Mononuclear cell (primary cell): ENCODE measurements around the gene STX18. TPM values are rescaled to one million over a fixed set of nuclear protein-coding genes. Genes with fewer than 3 reads are reported as not detected.
"Not testable (repeated sequence)": the region's sequence is repeated elsewhere in the genome, so short reads cannot be mapped to it uniquely, and the experiment has no call there.

Experiments
- H3K27me3 ChIP-seq: 2 replicates; pipeline ENCODE4 v1.6.0; 2011; ENCODE audit warnings: low read length, control low read depth; ENCODE audit not compliant: insufficient read depth
- H3K4me1 ChIP-seq: 2 replicates; pipeline ENCODE4 v1.5.1; 2011; ENCODE audit warnings: mild to moderate bottlenecking, low read length, control low read depth; ENCODE audit not compliant: insufficient read depth
- H3K4me3 ChIP-seq: 2 replicates; pipeline ENCODE4 v1.5.1; 2011; ENCODE audit warnings: mild to moderate bottlenecking, low read length, moderate library complexity
- H3K9me3 ChIP-seq: 2 replicates; pipeline ENCODE4 v1.5.1; 2011; ENCODE audit warnings: low read depth, mild to moderate bottlenecking, control low read depth, low read length
- total RNA-seq: library from RNA; depleted of rRNA; stranded (reverse); fragments of >200 nt; gene quantifications from one replicate; pipeline ENCODE4 v1.2.3, GENCODE V29; 2012

Gene STX18
- total RNA-seq, 1 donor = 22.0 TPM

GRCh38 chr4:4568806-4569427 lies 27.1 kb upstream of the STX18 start:
- H3K4me3 ChIP-seq = no peak overlapping the region
- H3K9me3 ChIP-seq = no peaks in the 10 kb centered on the region
- no peaks in the 10 kb centered on the region for H3K4me1 ChIP-seq
- H3K27me3 ChIP-seq = no peaks in the 10 kb centered on the region

DNA sequence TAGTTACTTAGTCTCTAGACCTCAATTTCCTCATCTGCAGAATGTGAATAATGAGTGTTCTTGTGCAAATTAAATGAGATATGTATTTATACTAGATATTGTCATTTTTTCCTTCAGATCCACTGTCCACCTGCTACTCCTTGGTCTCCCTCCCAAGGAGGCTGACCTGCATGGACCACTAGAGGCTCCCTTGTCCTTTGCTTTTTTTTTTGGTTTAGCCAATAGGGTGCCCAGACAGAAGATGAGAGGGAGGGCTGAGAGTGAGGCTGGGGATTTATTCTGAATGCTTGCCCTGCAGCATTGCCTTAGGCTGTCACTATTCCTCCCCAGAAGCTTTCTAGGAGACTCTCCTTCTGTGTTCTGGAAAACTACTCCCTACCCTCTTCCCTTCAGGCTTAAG lies 24.5 kb upstream of the STX18 start:
- not testable (repeated sequence) for H3K27me3 ChIP-seq, H3K4me3 ChIP-seq, H3K4me1 ChIP-seq, H3K9me3 ChIP-seq

- Histone ChIP-seq H3K27me3 (no peaks in the 10 kb centered on the region), H3K9me3 (no peaks in the 10 kb centered on the region), H3K4me3 (no peak overlapping the region), H3K4me1 (no peaks in the 10 kb centered on the region)
These were observed 22.7 kb upstream of the STX18 start for GRCh38 chr4:4564522-4564921.

DNA sequence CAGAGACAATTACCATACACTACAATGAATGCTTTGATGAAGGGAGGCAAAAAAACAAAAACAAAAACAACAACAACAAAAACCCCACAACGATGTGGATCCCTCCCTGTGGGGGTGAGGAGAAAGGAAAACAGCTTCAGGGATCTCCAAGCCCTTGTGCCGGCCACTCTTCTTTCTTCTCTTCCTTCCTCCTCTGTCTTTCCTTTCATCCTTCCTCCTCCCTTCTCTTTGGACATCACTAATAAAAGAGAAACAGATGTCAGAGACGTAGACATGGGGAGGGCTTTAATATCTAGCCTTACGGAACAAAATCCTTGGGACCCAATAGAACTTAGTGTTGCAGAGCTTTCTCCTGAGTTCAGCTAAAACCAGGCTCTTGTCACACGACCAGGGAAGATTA lies 18.8 kb upstream of the STX18 start:
- Histone ChIP-seq H3K27me3 (no peaks in the 10 kb centered on the region), H3K4me3 (no peak overlapping the region)

GRCh38 chr4:4560136-4560535 lies 18.3 kb upstream of the STX18 start:
- no peak overlapping the region for H3K4me3 ChIP-seq

More for the DNA sequence above, 18.8 kb upstream of the STX18 start:
- Histone ChIP-seq H3K4me1 (no peaks in the 10 kb centered on the region), H3K9me3 (no peaks in the 10 kb centered on the region)

DNA sequence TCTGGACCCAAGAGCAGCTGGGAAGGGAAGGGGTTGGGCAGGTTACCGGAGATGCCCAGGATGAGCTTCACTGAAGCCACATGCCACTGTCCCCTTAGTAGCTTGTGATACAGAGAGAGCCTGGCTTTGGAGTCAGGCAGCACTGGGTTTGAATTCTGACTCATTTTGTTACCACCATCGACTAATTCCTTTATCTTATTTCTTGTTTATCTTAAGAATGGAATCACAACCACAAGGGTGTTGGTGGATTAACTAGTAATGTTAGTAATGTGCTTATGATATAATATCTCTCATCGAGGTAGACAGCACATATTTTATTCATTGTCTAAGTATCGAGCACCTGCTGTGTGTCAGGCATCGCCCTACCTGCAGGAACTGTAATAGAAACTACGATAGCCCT lies 17.7 kb upstream of the STX18 start:
- H3K4me3 ChIP-seq = no peak overlapping the region
- H3K9me3 ChIP-seq = no peaks in the 10 kb centered on the region
- H3K27me3 ChIP-seq = no peaks in the 10 kb centered on the region
- no peaks in the 10 kb centered on the region for H3K4me1 ChIP-seq

More at GRCh38 chr4:4560136-4560535, 18.3 kb upstream of the STX18 start:
- no peaks in the 10 kb centered on the region for H3K9me3 ChIP-seq
- no peaks in the 10 kb centered on the region for H3K4me1 ChIP-seq
- H3K27me3 ChIP-seq = no peaks in the 10 kb centered on the region

DNA sequence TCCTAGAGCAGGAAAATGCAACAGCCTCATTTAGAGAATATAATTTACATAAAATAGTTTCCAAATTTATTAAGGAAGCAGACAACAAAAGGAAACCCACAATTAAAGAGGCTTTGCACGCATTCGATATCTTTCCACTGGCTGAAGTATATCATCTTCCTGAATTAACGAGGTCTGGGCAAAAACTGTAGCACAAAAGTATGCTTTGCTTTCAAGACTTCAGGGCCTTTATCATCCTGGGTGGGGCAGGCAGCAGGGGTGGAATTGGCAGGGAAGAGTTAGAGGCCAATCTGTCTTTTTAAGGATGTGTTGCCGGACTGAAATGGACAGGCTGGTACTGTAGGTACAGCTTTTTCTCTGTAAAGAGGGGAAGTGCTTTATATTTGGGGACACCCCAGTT lies 17.0 kb upstream of the STX18 start:
- no peak overlapping the region for H3K4me3 ChIP-seq
- no peaks in the 10 kb centered on the region for H3K27me3 ChIP-seq
- no peaks in the 10 kb centered on the region for H3K4me1 ChIP-seq
- no peaks in the 10 kb centered on the region for H3K9me3 ChIP-seq

DNA sequence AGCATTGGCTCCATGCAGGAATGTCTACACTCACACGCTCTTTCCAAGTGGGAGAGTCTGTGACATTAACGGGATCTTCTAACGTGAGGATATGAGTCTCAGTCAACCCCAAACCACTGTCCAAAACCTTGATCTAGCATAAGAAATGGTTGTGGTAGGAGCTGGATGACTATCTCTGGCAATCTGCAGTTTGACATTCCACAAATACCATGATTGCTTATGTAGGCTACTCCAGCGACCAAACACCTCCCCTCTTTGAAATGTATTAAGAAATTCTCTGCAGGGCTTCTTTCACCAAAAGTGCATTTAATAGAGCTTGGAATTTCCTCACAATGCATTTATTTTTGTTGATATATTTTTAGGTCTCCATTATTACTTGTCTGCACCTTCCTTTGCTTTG lies 14.1 kb upstream of the STX18 start:
- no peak overlapping the region for H3K4me3 ChIP-seq
- H3K4me1 ChIP-seq = no peaks in the 10 kb centered on the region
- no peaks in the 10 kb centered on the region for H3K9me3 ChIP-seq
- H3K27me3 ChIP-seq = no peaks in the 10 kb centered on the region

- Histone ChIP-seq H3K4me3 (no peak overlapping the region), H3K9me3 (no peaks in the 10 kb centered on the region), H3K27me3 (no peaks in the 10 kb centered on the region), H3K4me1 (no peaks in the 10 kb centered on the region)
These were observed 12.4 kb upstream of the STX18 start for GRCh38 chr4:4554234-4554633.

- H3K4me3 ChIP-seq, H3K4me1 ChIP-seq, H3K27me3 ChIP-seq, H3K9me3 ChIP-seq: not testable (repeated sequence)
These were observed 10.2 kb upstream of the STX18 start for GRCh38 chr4:4552042-4552441.

GRCh38 chr4:4550161-4550560 lies 8.3 kb upstream of the STX18 start:
- H3K27me3 ChIP-seq, H3K9me3 ChIP-seq, H3K4me3 ChIP-seq, H3K4me1 ChIP-seq: not testable (repeated sequence)

- H3K4me1 ChIP-seq = no peaks in the 10 kb centered on the region
- no peaks in the 10 kb centered on the region for H3K9me3 ChIP-seq
- H3K4me3 ChIP-seq = no peak overlapping the region
- no peaks in the 10 kb centered on the region for H3K27me3 ChIP-seq
These were observed 7.7 kb upstream of the STX18 start for GRCh38 chr4:4549534-4549933.

DNA sequence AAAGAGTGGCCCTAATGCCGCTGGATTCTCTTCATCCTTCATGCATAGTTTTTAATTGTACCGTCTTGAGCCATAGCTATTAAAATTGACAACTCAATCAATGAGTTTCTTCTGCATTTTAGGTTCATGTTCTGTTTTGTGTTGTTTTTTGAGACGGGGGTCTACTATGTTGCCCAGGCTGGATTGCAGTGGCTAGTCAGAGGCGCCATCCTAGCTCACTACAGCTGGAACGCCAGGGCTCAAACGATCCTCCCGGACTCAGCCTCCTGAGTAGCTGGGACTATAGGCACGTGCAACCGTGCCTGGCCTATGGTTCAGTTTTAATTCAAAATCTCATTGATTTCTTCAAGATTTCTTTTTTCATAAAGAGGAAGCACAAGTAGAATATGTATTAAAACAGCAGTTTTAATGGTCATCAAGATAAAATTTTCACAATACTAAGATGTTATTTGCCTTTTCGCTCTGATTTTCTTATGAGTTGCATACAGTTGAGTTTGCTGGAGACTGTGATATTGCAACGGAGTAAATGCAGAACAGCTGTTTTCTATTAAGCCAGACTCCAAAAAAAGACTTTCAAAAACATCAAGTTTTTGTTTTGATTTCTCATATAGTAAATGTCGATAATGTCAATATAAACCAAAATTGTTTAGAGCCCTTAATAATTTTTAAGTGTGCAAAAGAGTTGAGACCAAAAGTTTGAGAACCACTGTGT lies 1.1 kb upstream of the STX18 start:
- H3K4me1 ChIP-seq = peaks cover 29% of the 10 kb centered on the region
- H3K4me3 ChIP-seq = peak overlapping the region; percentile 51
- no peaks in the 10 kb centered on the region for H3K27me3 ChIP-seq
- H3K9me3 ChIP-seq = no peaks in the 10 kb centered on the region

DNA sequence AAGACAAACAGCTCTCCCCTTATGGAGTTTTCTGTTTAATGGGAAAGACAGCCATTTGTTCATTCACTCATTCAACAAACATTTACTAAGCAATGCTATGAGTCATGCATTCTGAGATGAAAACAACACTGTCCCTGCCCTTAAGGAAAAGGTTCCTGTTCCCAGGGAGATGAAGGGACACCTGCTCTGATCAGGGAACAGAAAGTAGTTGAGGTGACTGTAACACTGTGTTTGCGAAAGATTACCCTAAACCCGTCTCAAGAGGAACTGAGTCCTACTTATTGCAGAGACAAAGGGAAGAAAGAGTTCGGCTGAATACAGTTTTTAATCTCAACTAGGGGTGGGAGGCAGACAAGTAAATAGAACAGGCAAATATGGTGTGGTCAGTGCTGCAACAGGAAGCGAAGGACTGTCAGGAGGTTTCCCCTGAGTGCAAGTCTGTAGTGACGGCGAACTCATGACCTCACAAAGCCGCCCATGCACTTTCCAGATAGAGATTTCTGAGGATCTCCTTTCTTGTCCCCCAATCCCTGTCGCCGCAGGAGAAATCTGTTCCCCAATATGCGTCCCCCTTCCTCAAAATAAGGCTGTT lies 712 bp downstream of the STX18 start:
- no peaks in the 10 kb centered on the region for H3K27me3 ChIP-seq
- H3K4me1 ChIP-seq = peaks cover 29% of the 10 kb centered on the region
- H3K9me3 ChIP-seq = no peaks in the 10 kb centered on the region
- H3K4me3 ChIP-seq = peak overlapping the region; percentile 51

DNA sequence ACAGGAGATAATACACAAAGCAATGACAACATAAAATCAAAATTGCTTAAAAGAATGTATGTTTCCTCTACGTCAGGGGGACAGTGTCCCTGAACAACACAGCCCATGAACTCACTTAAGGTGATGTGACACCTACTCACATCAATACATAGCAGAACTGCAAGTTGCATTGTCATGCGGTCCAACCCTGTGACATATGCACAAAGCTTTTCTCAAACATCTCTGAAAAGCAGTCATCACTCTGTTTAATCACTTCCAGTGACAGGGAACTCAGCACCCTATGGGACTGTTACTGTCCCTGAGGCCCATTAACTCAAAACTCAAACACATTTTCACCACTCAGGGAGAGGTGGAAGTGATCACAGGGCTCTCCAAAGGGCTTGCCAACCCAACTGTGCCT lies 2.4 kb downstream of the STX18 start:
- H3K4me3 ChIP-seq = no peak overlapping the region
- no peaks in the 10 kb centered on the region for H3K9me3 ChIP-seq
- no peaks in the 10 kb centered on the region for H3K27me3 ChIP-seq
- peaks cover 29% of the 10 kb centered on the region for H3K4me1 ChIP-seq

- Histone ChIP-seq H3K4me1 (peaks cover 14% of the 10 kb centered on the region), H3K9me3 (no peaks in the 10 kb centered on the region), H3K4me3 (no peak overlapping the region), H3K27me3 (no peaks in the 10 kb centered on the region)
These were observed 6.3 kb downstream of the STX18 start for GRCh38 chr4:4535590-4535989.
